DND-41 (cell line): ENCODE measurements around the gene NIM1K.

Experiments
- ATAC-seq: fragments of 200-7000 bp; cut with Tn5 transposase; 3 replicates; pipeline ENCODE4 v1.9.1; 2021; ENCODE audit warnings: low read depth; ENCODE audit not compliant: insufficient read depth
- DNase-seq: peaks from one replicate; pipeline ENCODE4 v3.0.0-alpha.2; 2020
- H2AFZ ChIP-seq: 2 replicates; pipeline ENCODE4 v1.6.0; 2012; ENCODE audit warnings: low read depth, low read length
- H3K27ac ChIP-seq: 2 replicates; pipeline ENCODE4 v1.5.1; 2012; ENCODE audit warnings: low read length, inconsistent platforms
- H3K27me3 ChIP-seq: fragments of 200-600 bp; sonication (generic); 2 replicates; pipeline ENCODE4 v1.6.0; 2012; ENCODE audit warnings: low read length, mild to moderate bottlenecking, inconsistent platforms; ENCODE audit not compliant: insufficient read depth, poor library complexity
- H3K36me3 ChIP-seq: 2 replicates; pipeline ENCODE4 v1.5.1; 2012; ENCODE audit warnings: low read length, inconsistent platforms; ENCODE audit not compliant: insufficient read depth
- H3K4me1 ChIP-seq: 2 replicates; pipeline ENCODE4 v1.5.1; 2012; ENCODE audit warnings: mild to moderate bottlenecking, low read length; ENCODE audit not compliant: insufficient read depth
- H3K4me2 ChIP-seq: 2 replicates; pipeline ENCODE4 v1.6.0; 2012; ENCODE audit warnings: mild to moderate bottlenecking, moderate library complexity, low read length, inconsistent platforms; ENCODE audit not compliant: insufficient read depth
- H3K4me3 ChIP-seq, 2 experiments: fragments of 200-600 bp in 1 of 2; shearing (Covaris generic) in 1 of 2; 2 replicates each; pipeline ENCODE4 v1.5.1; 2012 to 2016; ENCODE audit warnings: inconsistent platforms in 2 of 2, low read length in 2 of 2, mild to moderate bottlenecking in 2 of 2, low read depth in 1 of 2, moderate library complexity in 1 of 2
- H3K79me2 ChIP-seq: 2 replicates; pipeline ENCODE4 v1.6.0; 2012; ENCODE audit warnings: low read length, inconsistent platforms; ENCODE audit not compliant: insufficient read depth
- H3K9ac ChIP-seq: 2 replicates; pipeline ENCODE4 v1.6.0; 2012; ENCODE audit warnings: low read depth, mild to moderate bottlenecking, inconsistent platforms, low read length, moderate library complexity
- H3K9me3 ChIP-seq: 2 replicates; pipeline ENCODE4 v1.5.1; 2012; ENCODE audit warnings: low read length, moderate library complexity, mild to moderate bottlenecking, inconsistent platforms; ENCODE audit not compliant: insufficient read depth, severe bottlenecking
- H4K20me1 ChIP-seq: 2 replicates; pipeline ENCODE4 v1.6.0; 2012; ENCODE audit warnings: low read length; ENCODE audit not compliant: insufficient read depth
- EZH2 ChIP-seq: IDR thresholded peaks from 3 replicates; pipeline ENCODE4 v1.6.1; 2012; ENCODE audit warnings: borderline replicate concordance, low read depth, mild to moderate bottlenecking, moderate library complexity, low read length, inconsistent platforms; ENCODE audit not compliant: severe bottlenecking
- TF ChIP-seq, protein P1 (sequence below): IDR thresholded peaks from 2 replicates; pipeline ENCODE4 v1.5.1; 2012; ENCODE audit warnings: borderline replicate concordance, low read length, moderate library complexity, mild to moderate bottlenecking; ENCODE audit not compliant: poor library complexity, severe bottlenecking; ENCODE audit errors: extremely low read depth

The NIM1K gene

DNA sequence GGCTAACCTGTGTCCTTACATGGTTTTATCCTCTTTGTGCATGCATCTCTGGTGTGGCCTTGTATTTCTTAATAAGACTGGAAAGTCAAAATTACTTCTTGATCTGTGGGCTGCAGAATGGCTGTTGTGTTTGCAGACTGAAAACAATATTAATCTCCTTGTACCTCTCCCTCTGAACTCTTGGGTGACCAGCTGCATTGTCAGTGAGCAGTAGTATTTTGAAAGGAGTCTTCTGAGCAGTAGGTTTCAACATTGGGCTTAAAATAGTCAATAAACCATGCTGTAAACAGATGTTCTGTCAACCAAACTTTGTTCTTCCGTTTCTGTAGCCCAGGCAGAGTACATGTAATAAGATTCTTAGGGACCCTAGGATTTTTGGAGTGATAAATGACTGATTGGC, 26.7 kb upstream of the NIM1K start:
- Histone ChIP-seq H3K4me1 (no peaks in the 10 kb centered on the region), H3K9ac (no peak overlapping the region), H3K79me2 (peaks cover 11% of the 10 kb centered on the region; the same call in 1 of the 2 replicates), H3K27ac (no peak overlapping the region), H3K36me3 (peaks cover 83% of the 10 kb centered on the region), H2AFZ (no peak overlapping the region), H3K9me3 (no peaks in the 10 kb centered on the region), H3K27me3 (no peaks in the 10 kb centered on the region), H4K20me1 (peaks cover 3% of the 10 kb centered on the region; the same call in 1 of the 2 replicates), H3K4me3 (no peak overlapping the region), H3K4me2 (no peak overlapping the region)
- ATAC-seq (no peak), DNase-seq (no peak)
- TF ChIP-seq EZH2: no peak
- TF ChIP-seq, protein P1, sequence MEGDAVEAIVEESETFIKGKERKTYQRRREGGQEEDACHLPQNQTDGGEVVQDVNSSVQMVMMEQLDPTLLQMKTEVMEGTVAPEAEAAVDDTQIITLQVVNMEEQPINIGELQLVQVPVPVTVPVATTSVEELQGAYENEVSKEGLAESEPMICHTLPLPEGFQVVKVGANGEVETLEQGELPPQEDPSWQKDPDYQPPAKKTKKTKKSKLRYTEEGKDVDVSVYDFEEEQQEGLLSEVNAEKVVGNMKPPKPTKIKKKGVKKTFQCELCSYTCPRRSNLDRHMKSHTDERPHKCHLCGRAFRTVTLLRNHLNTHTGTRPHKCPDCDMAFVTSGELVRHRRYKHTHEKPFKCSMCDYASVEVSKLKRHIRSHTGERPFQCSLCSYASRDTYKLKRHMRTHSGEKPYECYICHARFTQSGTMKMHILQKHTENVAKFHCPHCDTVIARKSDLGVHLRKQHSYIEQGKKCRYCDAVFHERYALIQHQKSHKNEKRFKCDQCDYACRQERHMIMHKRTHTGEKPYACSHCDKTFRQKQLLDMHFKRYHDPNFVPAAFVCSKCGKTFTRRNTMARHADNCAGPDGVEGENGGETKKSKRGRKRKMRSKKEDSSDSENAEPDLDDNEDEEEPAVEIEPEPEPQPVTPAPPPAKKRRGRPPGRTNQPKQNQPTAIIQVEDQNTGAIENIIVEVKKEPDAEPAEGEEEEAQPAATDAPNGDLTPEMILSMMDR: no peak

DNA sequence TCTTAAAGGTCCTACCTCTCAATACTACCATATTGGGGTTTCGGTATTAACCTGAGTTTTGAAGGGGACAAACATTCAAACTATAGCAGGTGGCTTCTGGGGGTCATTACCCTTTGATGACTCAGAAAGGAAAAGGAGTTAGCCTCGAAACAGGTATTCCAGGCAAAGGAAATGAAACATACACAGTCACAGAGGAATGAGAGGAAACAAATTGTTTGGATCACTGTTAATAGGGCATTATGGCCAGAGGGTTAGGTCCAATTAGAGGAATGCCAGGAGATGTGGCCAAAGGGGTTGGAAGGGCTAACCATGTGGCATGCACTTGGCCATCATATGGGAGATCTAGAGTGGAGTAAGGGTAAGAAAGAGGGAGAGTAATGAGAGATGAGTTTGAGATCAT, 23.9 kb upstream of the NIM1K start:
- H3K27ac ChIP-seq: no peak overlapping the region
- no peaks in the 10 kb centered on the region for H3K4me1 ChIP-seq
- DNase-seq (no peak), ATAC-seq (no peak)
- peaks cover 14% of the 10 kb centered on the region; the same call in 1 of the 2 replicates for H3K79me2 ChIP-seq
- no peak overlapping the region for H3K9ac ChIP-seq
- H3K9me3 ChIP-seq: no peaks in the 10 kb centered on the region
- TF ChIP-seq EZH2: no peak
- TF ChIP-seq, protein P1: no peak
- H3K27me3 ChIP-seq: no peaks in the 10 kb centered on the region
- peaks cover 80% of the 10 kb centered on the region for H3K36me3 ChIP-seq
- H4K20me1 ChIP-seq: peaks cover 3% of the 10 kb centered on the region; the same call in 1 of the 2 replicates
- H3K4me2 ChIP-seq: no peak overlapping the region
- H3K4me3 ChIP-seq: no peak overlapping the region
- H2AFZ ChIP-seq: no peak overlapping the region

DNA sequence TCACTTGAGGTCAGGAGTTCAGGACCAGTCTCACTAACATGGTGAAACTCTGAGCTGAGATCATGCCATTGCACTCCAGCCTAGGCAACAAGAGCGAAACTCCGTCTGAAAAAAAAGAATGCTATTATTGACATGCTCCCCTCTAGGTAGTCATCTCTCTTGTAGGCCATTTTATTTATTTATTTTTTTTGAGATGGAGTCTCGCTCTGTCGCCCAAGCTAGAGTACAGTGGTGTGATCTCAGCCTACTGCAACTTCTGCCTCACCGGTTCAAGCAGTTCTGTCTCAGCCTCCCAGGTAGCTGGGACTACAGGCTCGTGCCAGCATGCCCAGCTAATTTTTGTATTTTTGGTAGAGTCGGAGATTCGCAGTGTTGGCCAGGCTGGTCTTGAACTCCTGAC, 20.6 kb upstream of the NIM1K start:
- H3K4me2 ChIP-seq: no peak overlapping the region
- peaks cover 9% of the 10 kb centered on the region; the same call in 1 of the 2 replicates for H4K20me1 ChIP-seq
- H3K79me2 ChIP-seq: peaks cover 5% of the 10 kb centered on the region; the same call in 1 of the 2 replicates
- no peak overlapping the region for H2AFZ ChIP-seq
- H3K27ac ChIP-seq: no peak overlapping the region
- no peak for ATAC-seq
- no peak overlapping the region for H3K9ac ChIP-seq
- no peaks in the 10 kb centered on the region for H3K27me3 ChIP-seq
- H3K36me3 ChIP-seq: peaks cover 80% of the 10 kb centered on the region
- no peak for TF ChIP-seq EZH2
- TF ChIP-seq, protein P1: no peak
- no peaks in the 10 kb centered on the region for H3K4me1 ChIP-seq
- DNase-seq: no peak
- H3K4me3 ChIP-seq: no peak overlapping the region
- no peaks in the 10 kb centered on the region for H3K9me3 ChIP-seq

DNA sequence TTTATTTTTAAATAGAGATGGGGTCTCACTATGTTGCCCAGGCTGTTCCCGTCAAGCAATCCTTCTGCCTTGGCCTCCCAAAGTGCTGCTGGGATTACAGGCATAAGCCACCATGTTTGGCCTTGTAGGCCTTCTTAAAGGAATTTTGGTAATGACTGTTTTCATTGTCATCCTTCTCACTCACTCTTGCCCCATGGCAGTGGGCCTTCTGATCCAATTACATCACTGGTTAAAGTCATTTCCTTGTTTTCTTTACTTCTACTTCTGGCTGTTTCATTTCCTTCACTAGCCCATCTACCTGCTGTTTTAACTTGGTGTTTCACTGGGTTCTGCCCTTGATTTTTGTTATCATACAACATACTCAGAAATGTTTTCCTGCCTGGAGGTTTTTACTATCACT, 20.1 kb upstream of the NIM1K start:
- H3K27me3 ChIP-seq: no peaks in the 10 kb centered on the region
- no peak for DNase-seq
- no peaks in the 10 kb centered on the region for H3K4me1 ChIP-seq
- H3K4me2 ChIP-seq: no peak overlapping the region
- no peak overlapping the region for H3K4me3 ChIP-seq
- no peak for ATAC-seq
- peaks cover 81% of the 10 kb centered on the region for H3K36me3 ChIP-seq
- peaks cover 5% of the 10 kb centered on the region; the same call in 1 of the 2 replicates for H3K79me2 ChIP-seq
- H3K9me3 ChIP-seq: no peaks in the 10 kb centered on the region
- peaks cover 9% of the 10 kb centered on the region; the same call in 1 of the 2 replicates for H4K20me1 ChIP-seq
- TF ChIP-seq, protein P1: no peak
- TF ChIP-seq EZH2: no peak
- no peak overlapping the region for H3K27ac ChIP-seq
- no peak overlapping the region for H2AFZ ChIP-seq
- no peak overlapping the region for H3K9ac ChIP-seq
